ENCODE results near the gene NOL4L. TPM values are rescaled to one million over a fixed set of nuclear protein-coding genes. Genes with fewer than 3 reads are reported as not detected.

The NOL4L gene
- total RNA-seq, 4 donors from 2014 or later = 45.6 to 105 (median 85.9) TPM

DNA sequence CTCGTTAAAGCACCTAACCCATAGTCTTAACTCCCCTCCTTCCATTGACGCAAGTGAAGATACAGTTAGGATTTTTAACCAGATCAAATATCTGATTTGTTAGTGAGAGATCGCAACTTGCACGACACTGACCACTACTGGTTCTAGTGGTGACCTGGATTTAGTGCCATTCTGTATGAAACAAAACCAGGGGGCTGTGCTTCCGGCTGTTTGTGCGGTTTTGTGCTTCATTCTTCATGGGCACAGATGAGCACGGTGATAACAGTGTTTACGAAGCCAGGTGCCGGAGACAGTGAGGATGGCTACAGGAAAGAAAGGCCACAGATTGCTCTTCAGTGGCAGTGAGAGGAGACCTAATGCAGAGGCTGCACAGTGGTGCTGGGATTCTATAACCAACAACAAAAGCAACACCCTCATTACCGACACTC, 75.5 kb downstream of the NOL4L start:
- Histone ChIP-seq H3K27ac (peak overlapping the region in 1 of 4 donors; percentile 25), H3K4me3 (no peak overlapping the region), H3K4me1 (peaks cover 0 to 3% (median 0%) of the 10 kb centered on the region in 4 donors), H3K36me3 (no peaks in the 10 kb centered on the region), H3K9me3 (no peaks in the 10 kb centered on the region), H3K27me3 (no peaks in the 10 kb centered on the region)
- peak; percentile 47 for DNase-seq
- intact Hi-C loops (cut with DNase I; ENCODE audit: low total_unique reads) (no loop called here), in situ Hi-C loops (cut with MboI; ENCODE audit: low pct_ligation_motif_present in 1 of 4, low pct_unique_long_range_greater_than_20kb in 1 of 4, low sequenced_read_pairs in 3 of 4) (loop anchor here in 1 of 4 donors (25.0 kb wide), 1 partner anchor 278 kb away; no protein-coding TSS in a partner anchor)
- TF ChIP-seq EP300 (IDR thresholded peaks at IDR 0.05; ENCODE audit: low read depth) (no peak), POLR2AphosphoS5 (IDR thresholded peaks at IDR 0.05) (no peak), POLR2A (IDR thresholded peaks at IDR 0.05) (no peak), CTCF (IDR thresholded peaks at IDR 0.05) (no peak)
- WGBS, 2 donors (ENCODE audit: low coverage in 1 of 2) = 56 to 74% methylated on average over 8 to 10 of the region's 10 CpGs

GRCh38 chr20:32508775-32509119, 76.4 kb downstream of the NOL4L start:
- intact Hi-C loops (cut with DNase I; ENCODE audit: low total_unique reads) = no loop called here

GRCh38 chr20:32507998-32508774, 76.9 kb downstream of the NOL4L start:
- in situ Hi-C loops (cut with MboI; ENCODE audit: low pct_ligation_motif_present in 1 of 4, low pct_unique_long_range_greater_than_20kb in 1 of 4, low sequenced_read_pairs in 3 of 4) (loop anchor here in 1 of 4 donors (25.0 kb wide), 1 partner anchor 279 kb away; no protein-coding TSS in a partner anchor), intact Hi-C loops (cut with DNase I; ENCODE audit: low total_unique reads) (no loop called here)
- H3K27ac ChIP-seq = no peak overlapping the region
- 76 to 84% methylated on average over 4 to 11 of the region's 11 CpGs for WGBS, 2 donors (ENCODE audit: low coverage in 1 of 2)
- no peak for TF ChIP-seq CTCF (IDR thresholded peaks at IDR 0.05)
- TF ChIP-seq EP300 (IDR thresholded peaks at IDR 0.05; ENCODE audit: low read depth) = no peak
- TF ChIP-seq POLR2AphosphoS5 (IDR thresholded peaks at IDR 0.05) = no peak
- TF ChIP-seq POLR2A (IDR thresholded peaks at IDR 0.05) = no peak
- H3K4me1 ChIP-seq = peaks cover 0 to 3% (median 0%) of the 10 kb centered on the region in 4 donors
- H3K27me3 ChIP-seq = no peaks in the 10 kb centered on the region
- no peak for DNase-seq
- no peak overlapping the region for H3K4me3 ChIP-seq
- no peaks in the 10 kb centered on the region for H3K36me3 ChIP-seq
- no peaks in the 10 kb centered on the region for H3K9me3 ChIP-seq

More at GRCh38 chr20:32508775-32509119, 76.4 kb downstream of the NOL4L start:
- H3K36me3 ChIP-seq = no peaks in the 10 kb centered on the region
- no peak for TF ChIP-seq EP300 (IDR thresholded peaks at IDR 0.05; ENCODE audit: low read depth)
- no peak for TF ChIP-seq CTCF (IDR thresholded peaks at IDR 0.05)
- no peak for TF ChIP-seq POLR2AphosphoS5 (IDR thresholded peaks at IDR 0.05)
- no peak for TF ChIP-seq POLR2A (IDR thresholded peaks at IDR 0.05)
- WGBS, 2 donors (ENCODE audit: low coverage in 1 of 2) = 83 to 84% methylated on average over 2 to 3 of the region's 3 CpGs
- no peaks in the 10 kb centered on the region for H3K27me3 ChIP-seq
- H3K4me3 ChIP-seq = no peak overlapping the region
- H3K4me1 ChIP-seq = peaks cover 0 to 3% (median 0%) of the 10 kb centered on the region in 4 donors
- in situ Hi-C loops (cut with MboI; ENCODE audit: low pct_ligation_motif_present in 1 of 4, low pct_unique_long_range_greater_than_20kb in 1 of 4, low sequenced_read_pairs in 3 of 4) = loop anchor here in 1 of 4 donors (25.0 kb wide), 1 partner anchor 279 kb away; no protein-coding TSS in a partner anchor
- no peak overlapping the region for H3K27ac ChIP-seq
- DNase-seq = no peak
- no peaks in the 10 kb centered on the region for H3K9me3 ChIP-seq

GRCh38 chr20:32506721-32507120, 78.4 kb downstream of the NOL4L start:
- TF ChIP-seq POLR2AphosphoS5 (IDR thresholded peaks at IDR 0.05) (no peak), CTCF (IDR thresholded peaks at IDR 0.05) (no peak), POLR2A (IDR thresholded peaks at IDR 0.05) (no peak), EP300 (IDR thresholded peaks at IDR 0.05; ENCODE audit: low read depth) (no peak)
- DNase-seq = no peak
- no peaks in the 10 kb centered on the region for H3K9me3 ChIP-seq
- no peak overlapping the region for H3K4me3 ChIP-seq
- in situ Hi-C loops (cut with MboI; ENCODE audit: low pct_ligation_motif_present in 1 of 4, low pct_unique_long_range_greater_than_20kb in 1 of 4, low sequenced_read_pairs in 3 of 4) (loop anchor here in 1 of 4 donors (25.0 kb wide), 1 partner anchor 281 kb away; no protein-coding TSS in a partner anchor), intact Hi-C loops (cut with DNase I; ENCODE audit: low total_unique reads) (no loop called here)
- H3K27ac ChIP-seq = no peak overlapping the region
- H3K27me3 ChIP-seq = no peaks in the 10 kb centered on the region
- H3K36me3 ChIP-seq = no peaks in the 10 kb centered on the region
- WGBS, 2 donors (ENCODE audit: low coverage in 1 of 2) = 93% methylated on average over 3 of the region's 3 CpGs; no CpG with 5 or more reads in 1 of the 2 donors
- peaks cover 0 to 3% (median 0%) of the 10 kb centered on the region in 4 donors for H3K4me1 ChIP-seq
